Transverse colon (tissue), 4 donors: Measurements from ENCODE around the gene EFCAB10.

ENCODE experiments used
- POLR2A ChIP-seq: fragments of 450-650 bp; IDR thresholded peaks from one replicate; pipeline ENCODE4 v1.6.1; 2016; ENCODE audit warnings: antibody characterized with exemption, mild to moderate bottlenecking, moderate library complexity
- POLR2AphosphoS5 ChIP-seq, 3 donors: sonication (generic); formaldehyde crosslinking; IDR thresholded peaks; one replicate each; pipeline ENCODE4 v1.6.1; 2016; ENCODE audit warnings: antibody characterized with exemption in 3 of 3
- TF ChIP-seq, protein P1 (sequence below), 5 experiments: fragments of 200-600 bp in 3 of 5; fragments of 450-650 bp in 2 of 5; sonication (generic) in 3 of 5; IDR thresholded peaks; 1 replicate in 2 of 5; 2 replicates in 3 of 5; pipeline ENCODE4 v1.5.1; 2016 to 2017; ENCODE audit warnings: antibody characterized with exemption in 5 of 5, inconsistent platforms in 3 of 5, mild to moderate bottlenecking in 2 of 5, moderate library complexity in 1 of 5

DNA sequence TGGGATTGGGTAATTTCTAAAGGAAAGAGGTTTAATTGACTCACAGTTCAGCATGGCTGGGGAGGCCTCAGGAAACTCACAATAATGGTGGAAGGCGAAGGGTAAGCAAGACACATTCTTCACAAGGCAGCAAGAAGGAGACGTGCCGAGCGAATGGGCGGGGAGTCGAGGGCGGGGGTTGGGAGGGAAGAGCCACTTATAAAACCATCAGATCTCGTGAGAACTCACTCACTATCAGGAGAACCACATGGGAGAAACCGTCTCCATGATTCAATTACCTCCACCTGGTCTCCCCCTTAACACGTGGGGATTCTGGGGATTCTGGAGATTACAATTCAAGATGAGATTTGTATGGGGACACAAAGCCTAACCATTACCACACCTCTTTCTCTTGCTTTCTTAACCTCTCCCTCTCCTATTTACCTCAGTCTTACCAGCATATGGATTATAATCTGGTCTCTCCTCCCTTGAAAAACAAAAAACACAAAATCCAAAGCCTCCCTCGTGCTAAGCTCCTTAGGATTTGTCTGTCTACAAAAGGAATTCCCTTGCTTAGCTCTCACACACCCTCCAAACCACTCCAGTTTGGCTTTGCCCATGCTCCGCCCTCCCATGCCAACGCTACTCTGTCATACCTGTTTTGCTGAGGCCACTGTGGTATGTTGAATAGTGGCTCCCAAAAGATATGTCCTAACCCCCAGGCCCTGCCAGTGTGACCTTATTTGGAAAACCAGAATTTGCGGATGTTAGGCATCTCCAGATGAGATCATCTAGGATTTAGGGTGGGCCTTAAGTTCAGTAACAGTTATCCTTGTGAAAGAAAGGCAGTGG lies 19.6 kb upstream of the EFCAB10 start:
- TF ChIP-seq, protein P1, sequence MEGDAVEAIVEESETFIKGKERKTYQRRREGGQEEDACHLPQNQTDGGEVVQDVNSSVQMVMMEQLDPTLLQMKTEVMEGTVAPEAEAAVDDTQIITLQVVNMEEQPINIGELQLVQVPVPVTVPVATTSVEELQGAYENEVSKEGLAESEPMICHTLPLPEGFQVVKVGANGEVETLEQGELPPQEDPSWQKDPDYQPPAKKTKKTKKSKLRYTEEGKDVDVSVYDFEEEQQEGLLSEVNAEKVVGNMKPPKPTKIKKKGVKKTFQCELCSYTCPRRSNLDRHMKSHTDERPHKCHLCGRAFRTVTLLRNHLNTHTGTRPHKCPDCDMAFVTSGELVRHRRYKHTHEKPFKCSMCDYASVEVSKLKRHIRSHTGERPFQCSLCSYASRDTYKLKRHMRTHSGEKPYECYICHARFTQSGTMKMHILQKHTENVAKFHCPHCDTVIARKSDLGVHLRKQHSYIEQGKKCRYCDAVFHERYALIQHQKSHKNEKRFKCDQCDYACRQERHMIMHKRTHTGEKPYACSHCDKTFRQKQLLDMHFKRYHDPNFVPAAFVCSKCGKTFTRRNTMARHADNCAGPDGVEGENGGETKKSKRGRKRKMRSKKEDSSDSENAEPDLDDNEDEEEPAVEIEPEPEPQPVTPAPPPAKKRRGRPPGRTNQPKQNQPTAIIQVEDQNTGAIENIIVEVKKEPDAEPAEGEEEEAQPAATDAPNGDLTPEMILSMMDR (IDR thresholded peaks at IDR 0.05) = no peak
- TF ChIP-seq POLR2A (no peak), POLR2AphosphoS5 (IDR thresholded peaks at IDR 0.05) (no peak)
